Activated CD4-positive, alpha-beta T cell treated with anti-CD3 and anti-CD28 coated beads for 48 hours (primary cell): ENCODE results near the gene DLGAP1.

Experiments
- DNase-seq: peaks from one replicate; pipeline ENCODE4 v3.0.0-alpha.2; 2020

The DLGAP1 gene

GRCh38 chr18:3848316-3848715 lies 606.8 kb downstream of the DLGAP1 start:
- DNase-seq = no peak

GRCh38 chr18:3845161-3845560 lies 609.9 kb downstream of the DLGAP1 start:
- DNase-seq = no peak

- no peak for DNase-seq
Measured at GRCh38 chr18:3842844-3843243, 612.3 kb downstream of the DLGAP1 start.

GRCh38 chr18:3840766-3841165 lies 614.3 kb downstream of the DLGAP1 start:
- no peak for DNase-seq

GRCh38 chr18:3839581-3839981 lies 615.5 kb downstream of the DLGAP1 start:
- no peak for DNase-seq

GRCh38 chr18:3836483-3837335 lies 618.4 kb downstream of the DLGAP1 start:
- no peak for DNase-seq

GRCh38 chr18:3832025-3832638 lies 623.0 kb downstream of the DLGAP1 start:
- no peak for DNase-seq

- no peak for DNase-seq
Measured at GRCh38 chr18:3830604-3831003, 624.5 kb downstream of the DLGAP1 start.

GRCh38 chr18:3827236-3827845 lies 627.8 kb downstream of the DLGAP1 start:
- DNase-seq = no peak

- no peak for DNase-seq
Measured at GRCh38 chr18:3826021-3826420, 629.1 kb downstream of the DLGAP1 start.

GRCh38 chr18:3824101-3824500 lies 631.0 kb downstream of the DLGAP1 start:
- DNase-seq = no peak

- no peak for DNase-seq
Measured at GRCh38 chr18:3823073-3823472, 632.0 kb downstream of the DLGAP1 start.

- DNase-seq = no peak
Measured at GRCh38 chr18:3821524-3821923, 633.6 kb downstream of the DLGAP1 start.

- no peak for DNase-seq
Measured at GRCh38 chr18:3819961-3820360, 635.1 kb downstream of the DLGAP1 start.

GRCh38 chr18:3816610-3817363 lies 638.3 kb downstream of the DLGAP1 start:
- no peak for DNase-seq

- DNase-seq = no peak
Measured at GRCh38 chr18:3815991-3816390, 639.1 kb downstream of the DLGAP1 start.

- no peak for DNase-seq
Measured at GRCh38 chr18:3814816-3815215, 640.3 kb downstream of the DLGAP1 start.

GRCh38 chr18:3810296-3810695 lies 644.8 kb downstream of the DLGAP1 start:
- DNase-seq = no peak

- DNase-seq = no peak
Measured at GRCh38 chr18:3808985-3809780, 645.9 kb downstream of the DLGAP1 start.

- no peak for DNase-seq
Measured at GRCh38 chr18:3806656-3807055, 648.5 kb downstream of the DLGAP1 start.

- no peak for DNase-seq
Measured at GRCh38 chr18:3804336-3804735, 650.8 kb downstream of the DLGAP1 start.

GRCh38 chr18:3803350-3803749 lies 651.8 kb downstream of the DLGAP1 start:
- DNase-seq = no peak
